H1 (cell line): Measurements from ENCODE around the gene ASAP2. TPM values are rescaled to one million over a fixed set of nuclear protein-coding genes. Genes with fewer than 3 reads are reported as not detected.

Experiments
- RFX5 ChIP-seq: IDR thresholded peaks from 2 replicates; pipeline ENCODE4 v1.6.1; 2011; ENCODE audit warnings: low read depth, low read length, improper control_type of control experiment, borderline replicate concordance
- polyA plus RNA-seq, 7 experiments: library from polyadenylated mRNA; depleted of rRNA in 3 of 7; stranded (reverse) in 5 of 7; unstranded in 2 of 7; fragments of >200 nt in 5 of 7; fragments of 200-250 nt in 2 of 7; gene quantifications; 1 replicate in 5 of 7; 2 replicates in 1 of 7; 4 replicates in 1 of 7; pipeline versions ENCODE4 v1.2.1 to v1.2.3, GENCODE V29; 2011 to 2013; ENCODE audit warnings: missing spikeins in 2 of 7, mixed read lengths in 2 of 7
- total RNA-seq: library from RNA; stranded (reverse); fragmentation: NEBNext Ultra II Directional; extraction: Animal tissue kit (Norgen Biotek cat#: 25700); gene quantifications from 2 replicates; pipeline ENCODE4 v1.2.1, GENCODE V29; 2021
- TF ChIP-seq, protein P1 (sequence below): fragments of 300-600 bp; sonication (generic); IDR thresholded peaks from 2 replicates; pipeline ENCODE4 v1.7.1; 2012; ENCODE audit warnings: low read length, moderate library complexity, mild to moderate bottlenecking, inconsistent platforms; ENCODE audit not compliant: insufficient replicate concordance

Gene ASAP2
- total and polyA plus RNA-seq, 2 of the 8 experiments (the other 6 are each of a cell fraction or from before 2014, with no cell fraction given) = 10.2 to 18.7 TPM

DNA sequence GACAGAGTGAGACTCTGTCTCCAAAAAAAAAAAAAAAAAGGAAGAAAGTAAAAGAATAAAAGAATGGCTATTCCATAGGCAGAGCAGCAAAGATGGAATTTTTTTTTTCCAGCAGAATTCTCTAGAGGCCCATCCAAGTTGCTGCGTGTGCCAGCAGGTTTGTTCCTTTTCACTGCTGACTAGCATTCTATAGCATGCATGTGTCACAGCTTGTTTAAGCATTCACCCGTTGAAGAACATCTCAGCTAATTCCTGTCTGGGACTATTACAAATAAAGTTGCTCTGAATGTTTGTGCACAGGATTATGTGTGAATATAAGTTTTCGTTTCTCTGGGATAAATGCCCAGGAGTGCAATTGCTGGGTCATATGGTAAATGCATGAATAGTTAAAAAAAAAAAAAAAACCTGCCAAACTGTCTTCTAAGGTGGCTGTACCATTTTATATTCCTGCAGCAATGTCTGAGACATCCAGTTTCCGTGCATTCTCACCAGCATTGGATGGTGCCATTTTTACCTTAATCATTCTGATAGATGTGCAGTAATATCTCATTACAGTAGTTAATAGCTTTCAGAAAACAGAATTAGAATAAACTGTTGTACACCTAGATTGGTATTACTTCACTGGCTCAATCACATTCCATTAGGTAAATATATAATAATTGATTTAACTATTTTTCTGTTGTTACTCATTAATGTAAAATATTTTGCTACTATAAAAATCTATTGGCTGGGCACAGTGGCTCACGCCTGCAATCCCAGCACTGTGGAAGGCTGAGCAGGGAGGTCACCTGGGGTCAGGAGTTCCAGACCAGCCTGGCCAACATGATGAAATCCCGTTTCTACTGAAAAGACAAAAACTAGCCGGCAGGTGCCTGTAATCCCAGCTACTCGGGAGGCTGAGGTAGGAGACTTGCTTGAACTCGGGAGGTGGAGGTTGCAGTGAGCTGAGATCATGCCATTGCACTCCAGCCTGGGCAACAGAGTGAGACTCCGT, 47.5 kb upstream of the ASAP2 start (continued):
- TF ChIP-seq, protein P1, sequence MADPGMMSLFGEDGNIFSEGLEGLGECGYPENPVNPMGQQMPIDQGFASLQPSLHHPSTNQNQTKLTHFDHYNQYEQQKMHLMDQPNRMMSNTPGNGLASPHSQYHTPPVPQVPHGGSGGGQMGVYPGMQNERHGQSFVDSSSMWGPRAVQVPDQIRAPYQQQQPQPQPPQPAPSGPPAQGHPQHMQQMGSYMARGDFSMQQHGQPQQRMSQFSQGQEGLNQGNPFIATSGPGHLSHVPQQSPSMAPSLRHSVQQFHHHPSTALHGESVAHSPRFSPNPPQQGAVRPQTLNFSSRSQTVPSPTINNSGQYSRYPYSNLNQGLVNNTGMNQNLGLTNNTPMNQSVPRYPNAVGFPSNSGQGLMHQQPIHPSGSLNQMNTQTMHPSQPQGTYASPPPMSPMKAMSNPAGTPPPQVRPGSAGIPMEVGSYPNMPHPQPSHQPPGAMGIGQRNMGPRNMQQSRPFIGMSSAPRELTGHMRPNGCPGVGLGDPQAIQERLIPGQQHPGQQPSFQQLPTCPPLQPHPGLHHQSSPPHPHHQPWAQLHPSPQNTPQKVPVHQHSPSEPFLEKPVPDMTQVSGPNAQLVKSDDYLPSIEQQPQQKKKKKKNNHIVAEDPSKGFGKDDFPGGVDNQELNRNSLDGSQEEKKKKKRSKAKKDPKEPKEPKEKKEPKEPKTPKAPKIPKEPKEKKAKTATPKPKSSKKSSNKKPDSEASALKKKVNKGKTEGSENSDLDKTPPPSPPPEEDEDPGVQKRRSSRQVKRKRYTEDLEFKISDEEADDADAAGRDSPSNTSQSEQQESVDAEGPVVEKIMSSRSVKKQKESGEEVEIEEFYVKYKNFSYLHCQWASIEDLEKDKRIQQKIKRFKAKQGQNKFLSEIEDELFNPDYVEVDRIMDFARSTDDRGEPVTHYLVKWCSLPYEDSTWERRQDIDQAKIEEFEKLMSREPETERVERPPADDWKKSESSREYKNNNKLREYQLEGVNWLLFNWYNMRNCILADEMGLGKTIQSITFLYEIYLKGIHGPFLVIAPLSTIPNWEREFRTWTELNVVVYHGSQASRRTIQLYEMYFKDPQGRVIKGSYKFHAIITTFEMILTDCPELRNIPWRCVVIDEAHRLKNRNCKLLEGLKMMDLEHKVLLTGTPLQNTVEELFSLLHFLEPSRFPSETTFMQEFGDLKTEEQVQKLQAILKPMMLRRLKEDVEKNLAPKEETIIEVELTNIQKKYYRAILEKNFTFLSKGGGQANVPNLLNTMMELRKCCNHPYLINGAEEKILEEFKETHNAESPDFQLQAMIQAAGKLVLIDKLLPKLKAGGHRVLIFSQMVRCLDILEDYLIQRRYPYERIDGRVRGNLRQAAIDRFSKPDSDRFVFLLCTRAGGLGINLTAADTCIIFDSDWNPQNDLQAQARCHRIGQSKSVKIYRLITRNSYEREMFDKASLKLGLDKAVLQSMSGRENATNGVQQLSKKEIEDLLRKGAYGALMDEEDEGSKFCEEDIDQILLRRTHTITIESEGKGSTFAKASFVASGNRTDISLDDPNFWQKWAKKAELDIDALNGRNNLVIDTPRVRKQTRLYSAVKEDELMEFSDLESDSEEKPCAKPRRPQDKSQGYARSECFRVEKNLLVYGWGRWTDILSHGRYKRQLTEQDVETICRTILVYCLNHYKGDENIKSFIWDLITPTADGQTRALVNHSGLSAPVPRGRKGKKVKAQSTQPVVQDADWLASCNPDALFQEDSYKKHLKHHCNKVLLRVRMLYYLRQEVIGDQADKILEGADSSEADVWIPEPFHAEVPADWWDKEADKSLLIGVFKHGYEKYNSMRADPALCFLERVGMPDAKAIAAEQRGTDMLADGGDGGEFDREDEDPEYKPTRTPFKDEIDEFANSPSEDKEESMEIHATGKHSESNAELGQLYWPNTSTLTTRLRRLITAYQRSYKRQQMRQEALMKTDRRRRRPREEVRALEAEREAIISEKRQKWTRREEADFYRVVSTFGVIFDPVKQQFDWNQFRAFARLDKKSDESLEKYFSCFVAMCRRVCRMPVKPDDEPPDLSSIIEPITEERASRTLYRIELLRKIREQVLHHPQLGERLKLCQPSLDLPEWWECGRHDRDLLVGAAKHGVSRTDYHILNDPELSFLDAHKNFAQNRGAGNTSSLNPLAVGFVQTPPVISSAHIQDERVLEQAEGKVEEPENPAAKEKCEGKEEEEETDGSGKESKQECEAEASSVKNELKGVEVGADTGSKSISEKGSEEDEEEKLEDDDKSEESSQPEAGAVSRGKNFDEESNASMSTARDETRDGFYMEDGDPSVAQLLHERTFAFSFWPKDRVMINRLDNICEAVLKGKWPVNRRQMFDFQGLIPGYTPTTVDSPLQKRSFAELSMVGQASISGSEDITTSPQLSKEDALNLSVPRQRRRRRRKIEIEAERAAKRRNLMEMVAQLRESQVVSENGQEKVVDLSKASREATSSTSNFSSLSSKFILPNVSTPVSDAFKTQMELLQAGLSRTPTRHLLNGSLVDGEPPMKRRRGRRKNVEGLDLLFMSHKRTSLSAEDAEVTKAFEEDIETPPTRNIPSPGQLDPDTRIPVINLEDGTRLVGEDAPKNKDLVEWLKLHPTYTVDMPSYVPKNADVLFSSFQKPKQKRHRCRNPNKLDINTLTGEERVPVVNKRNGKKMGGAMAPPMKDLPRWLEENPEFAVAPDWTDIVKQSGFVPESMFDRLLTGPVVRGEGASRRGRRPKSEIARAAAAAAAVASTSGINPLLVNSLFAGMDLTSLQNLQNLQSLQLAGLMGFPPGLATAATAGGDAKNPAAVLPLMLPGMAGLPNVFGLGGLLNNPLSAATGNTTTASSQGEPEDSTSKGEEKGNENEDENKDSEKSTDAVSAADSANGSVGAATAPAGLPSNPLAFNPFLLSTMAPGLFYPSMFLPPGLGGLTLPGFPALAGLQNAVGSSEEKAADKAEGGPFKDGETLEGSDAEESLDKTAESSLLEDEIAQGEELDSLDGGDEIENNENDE = peak; percentile 93
- TF ChIP-seq RFX5 = no peak
